ENCODE measurements around the gene KRT23.

DNA sequence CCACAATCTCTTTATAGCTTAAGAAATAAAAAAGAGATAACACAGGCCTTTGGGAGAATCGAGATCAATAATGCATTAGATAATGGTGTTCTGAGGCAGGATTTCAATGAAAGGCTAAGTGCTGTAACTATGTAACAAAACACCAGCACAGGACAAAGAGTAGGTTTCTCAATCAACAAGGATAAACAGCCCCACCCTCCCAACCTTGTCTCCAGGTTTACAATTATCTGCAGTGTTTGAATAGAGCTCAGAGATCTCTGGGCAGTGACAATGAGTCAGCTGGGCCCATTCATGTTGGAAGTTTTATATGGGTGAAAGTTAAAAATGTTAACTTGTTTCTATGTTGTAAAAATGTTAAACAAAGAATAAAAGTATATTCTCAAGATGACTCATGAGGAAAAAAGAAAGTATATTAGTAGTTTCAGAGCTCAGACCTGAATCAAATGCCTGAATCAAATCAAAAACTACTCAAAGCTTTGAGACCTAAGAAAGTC, 35.4 kb downstream of the KRT23 start:
- no peak for TF ChIP-seq EZH2 (IDR thresholded peaks at IDR 0.05; ENCODE audit: low read depth)
- TF ChIP-seq, protein P1, sequence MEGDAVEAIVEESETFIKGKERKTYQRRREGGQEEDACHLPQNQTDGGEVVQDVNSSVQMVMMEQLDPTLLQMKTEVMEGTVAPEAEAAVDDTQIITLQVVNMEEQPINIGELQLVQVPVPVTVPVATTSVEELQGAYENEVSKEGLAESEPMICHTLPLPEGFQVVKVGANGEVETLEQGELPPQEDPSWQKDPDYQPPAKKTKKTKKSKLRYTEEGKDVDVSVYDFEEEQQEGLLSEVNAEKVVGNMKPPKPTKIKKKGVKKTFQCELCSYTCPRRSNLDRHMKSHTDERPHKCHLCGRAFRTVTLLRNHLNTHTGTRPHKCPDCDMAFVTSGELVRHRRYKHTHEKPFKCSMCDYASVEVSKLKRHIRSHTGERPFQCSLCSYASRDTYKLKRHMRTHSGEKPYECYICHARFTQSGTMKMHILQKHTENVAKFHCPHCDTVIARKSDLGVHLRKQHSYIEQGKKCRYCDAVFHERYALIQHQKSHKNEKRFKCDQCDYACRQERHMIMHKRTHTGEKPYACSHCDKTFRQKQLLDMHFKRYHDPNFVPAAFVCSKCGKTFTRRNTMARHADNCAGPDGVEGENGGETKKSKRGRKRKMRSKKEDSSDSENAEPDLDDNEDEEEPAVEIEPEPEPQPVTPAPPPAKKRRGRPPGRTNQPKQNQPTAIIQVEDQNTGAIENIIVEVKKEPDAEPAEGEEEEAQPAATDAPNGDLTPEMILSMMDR (conservative IDR thresholded peaks at IDR 0.05) = no peak
